Measurements from ENCODE around the gene PSKH1. TPM values are rescaled to one million over a fixed set of nuclear protein-coding genes. Genes with fewer than 3 reads are reported as not detected.

PSKH1 gene
- total and polyA plus RNA-seq, 9 of the 15 experiments (the other 6 are each of a cell fraction or from before 2014, with no cell fraction given), result 0.96 to 20.9 (median 9.4) TPM

GRCh38 chr16:67892899-67893742 is at the start of gene PSKH1 (continued):
- TF ChIP-seq ESRRA (IDR thresholded peaks at IDR 0.05; ENCODE audit: borderline replicate concordance, low read depth) (peak; percentile 49; the same call in 1 of the 2 replicates), CTCFL (IDR thresholded peaks at IDR 0.05; ENCODE audit: borderline replicate concordance, insufficient read depth, low read depth, low read length, poor library complexity, severe bottlenecking) (no peak), ZBTB49 (CRISPR knock-in tag; IDR thresholded peaks at IDR 0.05; ENCODE audit: borderline replicate concordance) (no peak), KLF16 (IDR thresholded peaks at IDR 0.05) (no peak), HMGN3 (IDR thresholded peaks at IDR 0.05; ENCODE audit: borderline replicate concordance, extremely low read depth, insufficient read length, low read depth, low read length) (peak; percentile 59), ZNF695 (CRISPR knock-in tag; IDR thresholded peaks at IDR 0.05) (no peak; the same call in 1 of the 2 replicates), MYBL2 (IDR thresholded peaks at IDR 0.05; ENCODE audit: low read depth) (no peak), MYBL2 (CRISPR knock-in tag; IDR thresholded peaks at IDR 0.05; ENCODE audit: borderline replicate concordance) (0 out of 2 replicates have a peak, but pooled peaks have one; percentile 47), FOXA1 (IDR thresholded peaks at IDR 0.05; ENCODE audit: borderline replicate concordance) (no peak), ATF2 (CRISPR knock-in tag; IDR thresholded peaks at IDR 0.05) (peak; percentile 82), ZNF23 (CRISPR knock-in tag; IDR thresholded peaks at IDR 0.05) (no peak), NKRF (IDR thresholded peaks at IDR 0.05; ENCODE audit: borderline replicate concordance) (peak; percentile 69; the same call in 1 of the 2 replicates), ZNF655 (CRISPR knock-in tag; IDR thresholded peaks at IDR 0.05) (no peak)
